Effector memory CD4-positive, alpha-beta T cell (primary cell): ENCODE data around the gene PLEKHG2.
A peak's percentile ranks its signal among the peaks of the same experiment; 100 is the strongest.

ENCODE experiments used
- DNase-seq, 3 donors: peaks; one replicate each; pipeline ENCODE4 v3.0.0-alpha.2; 2020
- H3K27ac ChIP-seq: 2 replicates; pipeline ENCODE4 v1.7.0; 2013; ENCODE audit warnings: mild to moderate bottlenecking, low read length, moderate library complexity; ENCODE audit not compliant: insufficient read depth, poor library complexity, severe bottlenecking
- H3K27me3 ChIP-seq: replicated peaks from 2 replicates; pipeline ENCODE4 v1.7.0; 2013; ENCODE audit warnings: mild to moderate bottlenecking, low read length; ENCODE audit not compliant: insufficient read depth, control insufficient read depth, poor library complexity, severe bottlenecking
- H3K36me3 ChIP-seq: 2 replicates; pipeline ENCODE4 v1.7.0; 2013; ENCODE audit warnings: mild to moderate bottlenecking, low read length, moderate library complexity; ENCODE audit not compliant: control insufficient read depth, insufficient read depth
- H3K4me1 ChIP-seq: 2 replicates; pipeline ENCODE4 v1.7.0; 2013; ENCODE audit warnings: low read length, mild to moderate bottlenecking; ENCODE audit not compliant: control insufficient read depth, insufficient read depth, poor library complexity, severe bottlenecking
- H3K4me3 ChIP-seq: 2 replicates; pipeline ENCODE4 v1.7.0; 2013; ENCODE audit warnings: low read length, low read depth, mild to moderate bottlenecking; ENCODE audit not compliant: insufficient read depth, poor library complexity, severe bottlenecking
- H3K9me3 ChIP-seq: 2 replicates; pipeline ENCODE4 v1.7.0; 2013; ENCODE audit warnings: mild to moderate bottlenecking, low read length, moderate library complexity; ENCODE audit not compliant: control insufficient read depth
- total RNA-seq, 3 donors: gene quantifications; one replicate each; lab custom pipeline; 2026; lab: John Stamatoyannopoulos, UW

Gene PLEKHG2, protein sequence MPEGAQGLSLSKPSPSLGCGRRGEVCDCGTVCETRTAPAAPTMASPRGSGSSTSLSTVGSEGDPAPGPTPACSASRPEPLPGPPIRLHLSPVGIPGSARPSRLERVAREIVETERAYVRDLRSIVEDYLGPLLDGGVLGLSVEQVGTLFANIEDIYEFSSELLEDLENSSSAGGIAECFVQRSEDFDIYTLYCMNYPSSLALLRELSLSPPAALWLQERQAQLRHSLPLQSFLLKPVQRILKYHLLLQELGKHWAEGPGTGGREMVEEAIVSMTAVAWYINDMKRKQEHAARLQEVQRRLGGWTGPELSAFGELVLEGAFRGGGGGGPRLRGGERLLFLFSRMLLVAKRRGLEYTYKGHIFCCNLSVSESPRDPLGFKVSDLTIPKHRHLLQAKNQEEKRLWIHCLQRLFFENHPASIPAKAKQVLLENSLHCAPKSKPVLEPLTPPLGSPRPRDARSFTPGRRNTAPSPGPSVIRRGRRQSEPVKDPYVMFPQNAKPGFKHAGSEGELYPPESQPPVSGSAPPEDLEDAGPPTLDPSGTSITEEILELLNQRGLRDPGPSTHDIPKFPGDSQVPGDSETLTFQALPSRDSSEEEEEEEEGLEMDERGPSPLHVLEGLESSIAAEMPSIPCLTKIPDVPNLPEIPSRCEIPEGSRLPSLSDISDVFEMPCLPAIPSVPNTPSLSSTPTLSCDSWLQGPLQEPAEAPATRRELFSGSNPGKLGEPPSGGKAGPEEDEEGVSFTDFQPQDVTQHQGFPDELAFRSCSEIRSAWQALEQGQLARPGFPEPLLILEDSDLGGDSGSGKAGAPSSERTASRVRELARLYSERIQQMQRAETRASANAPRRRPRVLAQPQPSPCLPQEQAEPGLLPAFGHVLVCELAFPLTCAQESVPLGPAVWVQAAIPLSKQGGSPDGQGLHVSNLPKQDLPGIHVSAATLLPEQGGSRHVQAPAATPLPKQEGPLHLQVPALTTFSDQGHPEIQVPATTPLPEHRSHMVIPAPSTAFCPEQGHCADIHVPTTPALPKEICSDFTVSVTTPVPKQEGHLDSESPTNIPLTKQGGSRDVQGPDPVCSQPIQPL (N-terminal part only)
- 76.3 to 253 (median 144) reads per million in 3 donors for total RNA-seq

DNA sequence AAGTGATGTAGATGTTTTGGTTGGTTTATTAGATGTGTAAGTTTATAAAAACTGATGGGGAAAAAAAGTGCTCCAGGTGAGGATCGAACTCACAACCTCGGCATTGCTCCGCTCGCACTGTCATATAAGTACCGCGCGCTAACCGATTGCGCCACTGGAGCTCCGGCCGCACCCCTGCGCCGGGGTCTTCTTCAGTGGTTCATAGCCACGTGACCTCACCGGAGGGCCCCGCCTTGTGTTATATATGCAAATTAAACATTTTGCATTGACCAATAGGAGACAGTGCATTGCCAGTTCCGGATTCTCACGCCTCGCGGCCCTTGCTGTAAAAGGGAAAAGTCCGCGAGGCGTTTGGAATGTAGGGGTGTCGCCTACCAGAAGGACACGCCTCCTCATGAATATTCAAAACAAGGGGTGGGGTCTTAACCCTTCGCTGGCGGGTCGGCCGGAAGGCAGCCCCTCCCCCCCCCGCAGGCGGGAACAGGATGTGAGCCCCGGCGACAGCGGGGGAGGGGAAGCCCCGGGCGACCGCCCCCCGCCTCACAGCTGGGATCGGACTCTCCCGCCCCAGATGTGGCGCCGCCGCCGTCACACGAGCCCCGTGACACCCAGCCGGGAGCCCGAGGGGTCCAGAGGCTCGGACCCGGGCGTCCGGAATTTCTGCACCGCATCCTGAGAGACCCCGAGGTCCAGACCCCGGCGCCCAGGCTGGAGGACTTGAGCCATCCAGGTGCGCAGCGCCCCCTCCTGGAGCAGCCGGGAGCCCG, at the start of gene PLEKHG2:
PLEKHG2 (plus strand) TSS at position 570 of the 767 bp plus-strand sequence. CDS start 1,418 bp downstream, outside the sequence.
- H3K4me3 ChIP-seq: peak within 1 kb of the TSS; percentile 99
- peaks cover 31% of the 10 kb centered on the region for H3K4me1 ChIP-seq
- H3K27me3 ChIP-seq: no peaks in the 10 kb centered on the region
- no peaks in the 10 kb centered on the region for H3K9me3 ChIP-seq
- peaks cover 17% of the 10 kb centered on the region for H3K36me3 ChIP-seq
- peak within 1 kb of the TSS; percentile 100 for H3K27ac ChIP-seq
- DNase-seq: peak; percentile 94 to 95 (median 94)

DNA sequence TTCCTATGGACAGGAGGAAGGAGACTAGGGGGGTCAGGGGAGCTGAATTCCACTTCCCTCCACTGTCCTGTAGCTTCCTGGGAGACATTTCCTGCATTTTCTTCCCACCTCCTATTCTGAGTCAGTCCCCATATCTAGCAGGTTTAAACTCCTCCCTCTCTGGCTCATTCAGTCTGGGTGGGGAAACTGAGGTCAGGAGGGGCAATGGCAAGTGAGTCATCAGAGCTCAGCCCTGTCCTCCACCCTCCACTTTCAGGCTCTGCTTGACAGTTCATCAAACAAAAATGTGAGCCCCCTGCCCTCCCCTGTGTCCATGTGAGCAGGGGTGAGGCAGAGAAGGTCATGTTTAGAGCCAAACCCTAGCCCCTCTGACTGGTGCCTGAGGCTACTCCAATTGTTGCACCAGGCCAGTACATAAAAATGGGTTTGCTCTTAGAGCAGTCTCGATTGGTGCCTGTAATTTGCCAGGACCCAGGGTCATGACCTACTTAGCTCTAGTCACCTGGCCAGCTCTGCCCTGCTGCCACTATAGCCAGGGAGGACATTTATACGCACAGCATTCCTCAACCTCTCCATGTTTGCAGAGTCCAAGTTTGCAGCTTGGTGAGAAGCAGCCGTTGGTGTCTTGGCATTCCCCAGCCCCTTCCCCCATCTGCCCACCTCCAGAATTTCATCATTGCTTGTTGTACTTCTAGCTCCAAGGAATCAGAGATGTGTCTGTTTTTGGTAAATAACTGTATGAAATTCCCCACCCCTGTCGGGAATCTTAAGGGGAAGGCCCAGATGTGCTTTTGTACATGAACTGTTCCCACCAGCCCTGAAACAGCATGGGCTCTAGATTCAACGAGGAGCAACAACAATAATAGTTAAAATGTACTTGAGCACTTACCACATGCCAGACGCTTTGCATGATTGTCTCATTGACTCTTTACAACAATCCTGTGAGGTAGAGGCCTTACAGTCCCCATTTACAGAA, 49.5 kb upstream of the PLEKHG2 start:
- no peak overlapping the region for H3K4me3 ChIP-seq
- no peaks in the 10 kb centered on the region for H3K4me1 ChIP-seq
- H3K9me3 ChIP-seq: no peaks in the 10 kb centered on the region
- no peaks in the 10 kb centered on the region for H3K27me3 ChIP-seq
- H3K36me3 ChIP-seq: peaks cover 24% of the 10 kb centered on the region
- DNase-seq: no peak
- no peak overlapping the region for H3K27ac ChIP-seq

DNA sequence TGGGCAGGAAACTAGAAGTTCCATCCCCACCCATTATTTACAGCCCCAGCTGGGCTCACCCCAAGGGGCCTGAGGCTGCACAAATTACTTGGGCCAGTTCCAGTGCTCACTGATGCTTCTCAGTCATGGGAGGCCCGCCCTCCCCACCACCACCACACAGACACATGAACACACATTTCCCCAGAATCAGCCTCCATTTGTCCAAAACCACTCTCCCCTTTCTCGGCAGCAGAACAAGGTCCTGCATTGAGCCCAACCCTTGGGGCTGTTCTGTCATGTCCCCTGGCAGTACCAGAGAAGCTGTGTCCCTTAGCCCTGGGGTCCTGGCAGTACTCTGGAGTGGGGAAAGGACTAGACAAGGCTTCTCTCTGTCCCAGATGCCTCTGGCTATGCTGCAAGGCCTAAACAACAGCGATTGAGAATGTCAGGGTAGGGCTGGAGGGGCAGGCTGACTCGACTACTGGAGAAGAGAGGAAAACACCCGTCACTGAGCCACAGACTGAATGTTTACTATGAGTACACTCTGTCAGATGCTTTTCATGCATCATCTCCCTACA, 48.5 kb upstream of the PLEKHG2 start:
- DNase-seq: no peak
- Histone ChIP-seq H3K36me3 (peaks cover 16% of the 10 kb centered on the region), H3K27me3 (no peaks in the 10 kb centered on the region), H3K27ac (no peak overlapping the region), H3K4me3 (no peak overlapping the region), H3K4me1 (no peaks in the 10 kb centered on the region), H3K9me3 (no peaks in the 10 kb centered on the region)

DNA sequence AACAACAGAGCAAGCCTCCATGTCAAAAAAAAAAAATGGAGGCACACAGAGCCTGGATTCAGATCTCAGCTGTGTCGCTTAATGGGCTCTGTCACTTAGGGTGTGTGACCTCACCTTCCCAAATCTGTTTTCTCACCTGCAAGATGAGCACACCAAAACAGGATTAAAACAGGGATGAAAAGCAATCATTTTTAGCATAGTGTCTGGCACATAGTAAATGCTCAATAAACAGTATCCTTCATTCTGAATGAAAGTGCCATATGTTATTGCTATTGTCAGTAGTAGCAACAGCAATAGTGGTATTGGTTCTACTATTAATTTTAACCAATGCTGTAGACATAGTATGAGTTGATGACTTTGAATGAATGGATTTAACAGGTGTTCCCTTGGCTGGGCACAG, 46.9 kb upstream of the PLEKHG2 start:
- Histone ChIP-seq H3K9me3 (no peaks in the 10 kb centered on the region), H3K27me3 (no peaks in the 10 kb centered on the region), H3K4me1 (no peaks in the 10 kb centered on the region), H3K27ac (no peak overlapping the region), H3K36me3 (peaks cover 15% of the 10 kb centered on the region), H3K4me3 (no peak overlapping the region)
- DNase-seq: no peak

DNA sequence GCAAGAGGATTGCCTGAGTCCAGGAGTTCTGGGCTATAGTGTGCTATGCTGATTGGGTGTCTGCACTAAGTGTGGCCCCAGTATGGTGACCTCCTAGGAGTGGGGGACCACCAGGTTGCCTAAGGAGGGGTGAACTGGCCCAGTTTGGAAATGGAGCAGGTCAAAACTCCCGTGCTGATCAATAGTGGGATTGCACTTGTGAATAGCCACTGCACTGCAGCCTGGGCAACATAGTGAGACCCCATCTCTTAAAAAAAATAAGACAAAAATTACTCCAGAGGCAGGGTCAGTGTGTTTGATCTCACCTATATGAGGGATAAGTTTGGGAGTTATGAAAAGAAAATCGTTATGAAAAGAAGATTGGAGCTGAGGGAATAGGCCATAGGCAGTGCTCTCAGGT, 43.3 kb upstream of the PLEKHG2 start:
- Histone ChIP-seq H3K4me1 (no peaks in the 10 kb centered on the region), H3K36me3 (peaks cover 34% of the 10 kb centered on the region), H3K4me3 (no peak overlapping the region), H3K27ac (no peak overlapping the region), H3K9me3 (no peaks in the 10 kb centered on the region), H3K27me3 (no peaks in the 10 kb centered on the region)
- DNase-seq: no peak

DNA sequence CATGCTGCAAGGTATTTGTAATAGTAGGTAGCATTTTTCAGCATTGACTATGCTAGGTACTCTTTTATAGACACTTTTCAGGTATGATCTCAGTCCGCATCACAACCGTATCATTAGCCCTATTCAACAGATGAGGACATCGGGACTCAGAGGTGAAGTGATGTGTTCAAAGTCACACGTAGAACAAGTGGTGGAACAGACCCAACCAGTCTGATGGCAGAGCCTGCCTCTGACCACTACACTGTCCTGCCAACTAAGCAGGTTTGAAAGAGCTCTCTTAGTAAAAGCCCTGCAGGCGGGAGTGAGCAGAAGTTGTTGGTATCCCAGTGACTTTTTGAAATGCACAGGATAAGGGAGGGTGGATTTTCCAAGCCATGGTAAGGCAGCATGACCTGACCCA, 41.7 kb upstream of the PLEKHG2 start:
- Histone ChIP-seq H3K4me3 (no peak overlapping the region), H3K9me3 (no peaks in the 10 kb centered on the region), H3K4me1 (no peaks in the 10 kb centered on the region), H3K36me3 (peaks cover 44% of the 10 kb centered on the region), H3K27ac (no peak overlapping the region), H3K27me3 (no peaks in the 10 kb centered on the region)
- DNase-seq: no peak

DNA sequence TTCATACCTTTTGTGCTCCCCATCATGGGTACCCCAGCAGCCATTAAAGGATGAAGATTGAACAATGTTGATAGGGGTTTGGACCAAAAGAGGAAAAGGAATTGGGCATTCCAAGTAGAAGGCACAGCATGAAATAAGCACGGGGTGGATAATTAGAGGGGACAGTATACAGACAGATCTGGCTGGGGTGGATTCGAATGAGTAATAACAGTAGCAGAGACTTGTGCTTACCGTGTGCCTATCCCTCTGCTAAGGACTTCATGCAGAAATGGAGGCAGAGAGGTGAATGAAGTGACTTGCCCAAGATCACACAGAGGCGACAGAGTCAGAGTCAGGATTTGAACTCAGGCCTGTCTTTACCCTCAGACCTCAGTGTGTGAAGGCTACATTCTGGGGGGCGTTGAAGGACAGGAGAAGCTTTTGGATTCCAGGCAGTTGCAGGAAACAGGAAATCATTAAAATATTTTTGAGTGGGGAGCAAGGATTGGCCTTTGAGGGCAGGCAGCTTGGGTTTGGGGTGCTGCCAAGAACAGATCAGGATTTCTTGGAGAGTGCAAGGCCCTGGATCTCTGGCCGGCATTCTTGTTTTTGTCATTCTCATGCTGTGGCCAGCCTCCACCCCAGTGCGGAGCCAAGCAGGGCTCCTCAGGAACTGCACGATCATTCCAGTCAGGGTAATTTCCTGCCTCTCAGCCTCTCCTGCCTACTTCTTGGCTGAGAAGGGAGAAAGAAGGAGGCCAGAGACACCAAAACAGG, 40.2 kb upstream of the PLEKHG2 start:
- Histone ChIP-seq H3K27ac (no peak overlapping the region), H3K36me3 (peaks cover 59% of the 10 kb centered on the region), H3K9me3 (no peaks in the 10 kb centered on the region), H3K27me3 (no peaks in the 10 kb centered on the region), H3K4me3 (no peak overlapping the region), H3K4me1 (no peaks in the 10 kb centered on the region)
- DNase-seq: no peak

DNA sequence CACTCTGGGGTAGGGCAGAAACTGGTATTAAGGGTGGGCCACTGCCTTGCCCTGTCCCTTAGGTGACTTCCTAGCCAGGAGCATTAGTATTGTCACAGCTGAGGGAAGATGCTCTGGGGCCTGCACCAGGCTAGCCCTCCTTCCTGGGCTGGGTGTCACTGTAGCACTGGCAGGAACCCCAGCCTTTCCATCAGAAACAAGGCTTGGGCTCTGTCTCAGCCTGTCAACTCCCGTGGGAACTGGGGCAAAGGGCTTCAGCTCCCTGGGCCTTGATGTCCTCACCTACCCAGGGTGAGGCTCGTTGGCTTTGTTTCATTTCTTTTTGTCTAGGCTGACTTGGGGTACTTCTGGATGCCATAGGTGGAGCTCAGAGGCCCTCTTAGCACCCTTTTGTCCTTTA, 39.5 kb upstream of the PLEKHG2 start:
- peaks cover 66% of the 10 kb centered on the region for H3K36me3 ChIP-seq
- DNase-seq: no peak
- H3K4me3 ChIP-seq: no peak overlapping the region
- H3K27me3 ChIP-seq: no peaks in the 10 kb centered on the region
- H3K4me1 ChIP-seq: no peaks in the 10 kb centered on the region
- no peak overlapping the region for H3K27ac ChIP-seq
- no peaks in the 10 kb centered on the region for H3K9me3 ChIP-seq
